Ascending aorta (tissue), 2 donors: ENCODE data around the gene MUC3A. TPM values are rescaled to one million over a fixed set of nuclear protein-coding genes. Genes with fewer than 3 reads are reported as not detected.

Source experiments
- DNase-seq, 2 donors: peaks; one replicate each; pipeline ENCODE4 v3.0.0-alpha.2; 2019; ENCODE audit warnings: low spot score in 2 of 2
- H3K27ac ChIP-seq, 2 donors: fragments of 200-600 bp; sonication (generic); one replicate each; pipeline ENCODE4 v1.5.1; 2016 to 2017; ENCODE audit warnings: mild to moderate bottlenecking in 1 of 2
- H3K27me3 ChIP-seq: fragments of 200-600 bp; sonication (generic); one replicate; pipeline ENCODE4 v1.5.1; 2017
- H3K36me3 ChIP-seq, 2 donors: fragments of 200-600 bp; sonication (generic); one replicate each; pipeline ENCODE4 v1.5.1; 2016
- H3K4me1 ChIP-seq, 2 donors: fragments of 200-600 bp; sonication (generic); one replicate each; pipeline ENCODE4 v1.5.1; 2016 to 2017; ENCODE audit warnings: mild to moderate bottlenecking in 1 of 2
- H3K4me3 ChIP-seq, 2 donors: fragments of 200-600 bp; sonication (generic); one replicate each; pipeline ENCODE4 v1.5.1; 2016 to 2017; ENCODE audit warnings: mild to moderate bottlenecking in 1 of 2
- H3K9me3 ChIP-seq, 2 donors: fragments of 200-600 bp; sonication (generic); one replicate each; pipeline ENCODE4 v1.5.1; 2016
- CTCF ChIP-seq, 3 experiments: fragments of 200-600 bp in 2 of 3; fragments of 450-650 bp in 1 of 3; sonication (generic) in 2 of 3; IDR thresholded peaks; one replicate each; pipeline ENCODE4 v1.5.1; 2016 to 2019; ENCODE audit warnings: antibody characterized with exemption in 3 of 3, mild to moderate bottlenecking in 1 of 3, moderate library complexity in 1 of 3
- intact Hi-C: fragments of 100-400 bp; cut with DNase I; formaldehyde crosslinking; loops from one replicate; pipeline ENCODE4 v1.15.1; 2023
- total RNA-seq: library from RNA; depleted of rRNA; stranded (reverse); fragments of >200 nt; gene quantifications from one replicate; pipeline ENCODE4 v1.1.0, GENCODE V29; 2016

MUC3A gene
- total RNA-seq, 1 donor from 2014 or later: not detected

- no peak for TF ChIP-seq CTCF (IDR thresholded peaks at IDR 0.05)
- Histone ChIP-seq H3K27ac (no peak overlapping the region), H3K4me1 (peaks cover 4 to 6% of the 10 kb centered on the region in 2 donors), H3K9me3 (no peaks in the 10 kb centered on the region), H3K36me3 (no peaks in the 10 kb centered on the region), H3K4me3 (peak overlapping the region; percentile 45 to 47), H3K27me3 (peaks cover 22% of the 10 kb centered on the region)
- intact Hi-C loops: no loop called here
- no peak for DNase-seq
These were observed 17.4 kb downstream of the MUC3A start for GRCh38 chr7:100966542-100967291.

- no peak for DNase-seq
- H3K4me3 ChIP-seq: no peak overlapping the region
- H3K4me1 ChIP-seq: peaks cover 4 to 6% of the 10 kb centered on the region in 2 donors
- intact Hi-C loops: no loop called here
- H3K36me3 ChIP-seq: no peaks in the 10 kb centered on the region
- no peak overlapping the region for H3K27ac ChIP-seq
- H3K27me3 ChIP-seq: peaks cover 22% of the 10 kb centered on the region
- no peak for TF ChIP-seq CTCF (IDR thresholded peaks at IDR 0.05)
- H3K9me3 ChIP-seq: no peaks in the 10 kb centered on the region
These were observed 18.0 kb downstream of the MUC3A start for GRCh38 chr7:100967292-100967863.

- no peaks in the 10 kb centered on the region for H3K36me3 ChIP-seq
- H3K27ac ChIP-seq: no peak overlapping the region
- no peak for DNase-seq
- H3K9me3 ChIP-seq: no peaks in the 10 kb centered on the region
- intact Hi-C loops: no loop called here
- no peak for TF ChIP-seq CTCF (IDR thresholded peaks at IDR 0.05)
- H3K4me3 ChIP-seq: no peak overlapping the region
- H3K27me3 ChIP-seq: peaks cover 22% of the 10 kb centered on the region
- peaks cover 4 to 6% of the 10 kb centered on the region in 2 donors for H3K4me1 ChIP-seq
These were observed 18.7 kb downstream of the MUC3A start for GRCh38 chr7:100968031-100968430.

- DNase-seq: no peak
- H3K9me3 ChIP-seq: no peaks in the 10 kb centered on the region
- no peak overlapping the region for H3K4me3 ChIP-seq
- TF ChIP-seq CTCF (IDR thresholded peaks at IDR 0.05): no peak
- peaks cover 4 to 6% of the 10 kb centered on the region in 2 donors for H3K4me1 ChIP-seq
- no peak overlapping the region for H3K27ac ChIP-seq
- intact Hi-C loops: no loop called here
- peaks cover 22% of the 10 kb centered on the region for H3K27me3 ChIP-seq
- no peaks in the 10 kb centered on the region for H3K36me3 ChIP-seq
These were observed 19.3 kb downstream of the MUC3A start for GRCh38 chr7:100968650-100969049.

- no peak within 1 kb of the TSS for H3K27ac ChIP-seq
- no peak for DNase-seq
- no peak within 1 kb of the TSS for H3K4me3 ChIP-seq
- intact Hi-C loops: no loop called here
- H3K36me3 ChIP-seq: no peaks in the 10 kb centered on the region
- peaks cover 4 to 6% of the 10 kb centered on the region in 2 donors for H3K4me1 ChIP-seq
- H3K27me3 ChIP-seq: peaks cover 22% of the 10 kb centered on the region
- TF ChIP-seq CTCF (IDR thresholded peaks at IDR 0.05): no peak
- H3K9me3 ChIP-seq: no peaks in the 10 kb centered on the region
These were observed 19.8 kb downstream of the MUC3A start, which contains the start of gene MUC12 for GRCh38 chr7:100969066-100969615. Gene MUC12 (plus strand): TSS chr7:100969565. CDS start chr7:100969623, 58 bp downstream.
